ENCODE data around the gene BCL11A. TPM values are rescaled to one million over a fixed set of nuclear protein-coding genes. Genes with fewer than 3 reads are reported as not detected.

The BCL11A gene
- total RNA-seq, 3 donors from 2014 or later (not counting 1 experiment from before 2014, with no cell fraction given): 2.6 to 3.5 (median 3.0) TPM

DNA sequence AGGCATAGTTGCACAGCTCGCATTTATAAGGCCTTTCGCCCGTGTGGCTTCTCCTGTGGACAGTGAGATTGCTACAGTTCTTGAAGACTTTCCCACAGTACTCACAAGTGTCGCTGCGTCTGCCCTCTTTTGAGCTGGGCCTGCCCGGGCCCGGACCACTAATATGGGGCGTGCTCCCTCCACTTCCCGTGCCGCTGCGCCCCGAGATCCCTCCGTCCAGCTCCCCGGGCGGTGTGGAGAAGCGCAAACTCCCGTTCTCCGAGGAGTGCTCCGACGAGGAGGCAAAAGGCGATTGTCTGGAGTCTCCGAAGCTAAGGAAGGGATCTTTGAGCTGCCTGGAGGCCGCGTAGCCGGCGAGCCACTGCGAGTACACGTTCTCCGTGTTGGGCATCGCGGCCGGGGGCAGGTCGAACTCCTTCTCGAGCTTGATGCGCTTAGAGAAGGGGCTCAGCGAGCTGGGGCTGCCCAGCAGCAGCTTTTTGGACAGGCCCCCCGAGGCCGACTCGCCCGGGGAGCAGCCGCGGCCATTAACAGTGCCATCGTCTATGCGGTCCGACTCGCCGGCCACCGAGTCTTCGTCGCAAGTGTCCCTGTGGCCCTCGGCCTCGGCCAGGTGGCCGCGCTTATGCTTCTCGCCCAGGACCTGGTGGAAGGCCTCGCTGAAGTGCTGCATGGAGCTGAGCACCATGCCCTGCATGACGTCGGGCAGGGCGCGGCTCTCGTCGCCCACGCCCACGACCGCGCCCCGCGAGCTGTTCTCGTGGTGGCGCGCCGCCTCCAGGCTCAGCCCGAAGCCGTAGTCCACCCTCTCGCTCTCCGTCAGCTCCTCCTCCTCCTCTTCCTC, 92.7 kb downstream of the BCL11A start:
- no peak for TF ChIP-seq CTCF (IDR thresholded peaks at IDR 0.05)
- H3K9me3 Mint-ChIP-seq: no peaks in the 10 kb centered on the region
- no peak overlapping the region for H3K4me3 Mint-ChIP-seq
- Histone ChIP-seq H3K4me3 (ENCODE audit: low read length) (no peak overlapping the region), H3K27me3 (ENCODE audit: control insufficient read depth, insufficient read depth, low read length) (no peaks in the 10 kb centered on the region), H3K36me3 (ENCODE audit: control insufficient read depth, insufficient read depth, low read length) (no peaks in the 10 kb centered on the region), H3K27ac (ENCODE audit: low read length) (no peak overlapping the region), H3K9me3 (ENCODE audit: control insufficient read depth, insufficient read depth, low read length) (no peaks in the 10 kb centered on the region), H3K4me1 (ENCODE audit: control insufficient read depth, insufficient read depth, low read length) (no peaks in the 10 kb centered on the region)
- DNase-seq (no peak), ATAC-seq (no peak)
- intact Hi-C loops (cut with micrococcal nuclease): no loop called here
- H3K36me3 Mint-ChIP-seq: no peaks in the 10 kb centered on the region
- peaks cover 4 to 5% of the 10 kb centered on the region in 2 donors for H3K27me3 Mint-ChIP-seq (ENCODE audit: low read depth in 2 of 2)
- H3K4me1 Mint-ChIP-seq: no peaks in the 10 kb centered on the region
- no peak overlapping the region for H3K27ac Mint-ChIP-seq
- WGBS (ENCODE audit: insufficient coverage): 96% methylated on average over 76 of the region's 76 CpGs

- intact Hi-C loops (cut with micrococcal nuclease): no loop called here
- WGBS (ENCODE audit: insufficient coverage): 84% methylated on average over 2 of the region's 5 CpGs
- H3K4me1 Mint-ChIP-seq: no peaks in the 10 kb centered on the region
- H3K9me3 ChIP-seq (ENCODE audit: control insufficient read depth, insufficient read depth, low read length): no peaks in the 10 kb centered on the region
- no peak overlapping the region for H3K4me3 Mint-ChIP-seq
- no peaks in the 10 kb centered on the region for H3K4me1 ChIP-seq (ENCODE audit: control insufficient read depth, insufficient read depth, low read length)
- H3K36me3 Mint-ChIP-seq: no peaks in the 10 kb centered on the region
- no peak for ATAC-seq
- no peak overlapping the region for H3K27ac ChIP-seq (ENCODE audit: low read length)
- no peaks in the 10 kb centered on the region for H3K27me3 ChIP-seq (ENCODE audit: control insufficient read depth, insufficient read depth, low read length)
- peaks cover 4 to 6% of the 10 kb centered on the region in 2 donors for H3K27me3 Mint-ChIP-seq (ENCODE audit: low read depth in 2 of 2)
- H3K9me3 Mint-ChIP-seq: no peaks in the 10 kb centered on the region
- DNase-seq: no peak
- H3K27ac Mint-ChIP-seq: no peak overlapping the region
- TF ChIP-seq CTCF (IDR thresholded peaks at IDR 0.05): no peak
- H3K36me3 ChIP-seq (ENCODE audit: control insufficient read depth, insufficient read depth, low read length): no peaks in the 10 kb centered on the region
- H3K4me3 ChIP-seq (ENCODE audit: low read length): no peak overlapping the region
Observed at GRCh38 chr2:60459851-60460250, 93.6 kb downstream of the BCL11A start.

GRCh38 chr2:60456115-60456770, 97.2 kb downstream of the BCL11A start:
- WGBS (ENCODE audit: insufficient coverage): 83% methylated on average over 6 of the region's 6 CpGs
- Mint-ChIP-seq H3K9me3 (no peaks in the 10 kb centered on the region), H3K4me1 (no peaks in the 10 kb centered on the region), H3K36me3 (no peaks in the 10 kb centered on the region), H3K27ac (no peak overlapping the region), H3K27me3 (ENCODE audit: low read depth in 2 of 2) (peaks cover 4 to 6% of the 10 kb centered on the region in 2 donors), H3K4me3 (no peak overlapping the region)
- Histone ChIP-seq H3K27ac (ENCODE audit: low read length) (no peak overlapping the region), H3K9me3 (ENCODE audit: control insufficient read depth, insufficient read depth, low read length) (no peaks in the 10 kb centered on the region), H3K4me3 (ENCODE audit: low read length) (no peak overlapping the region), H3K27me3 (ENCODE audit: control insufficient read depth, insufficient read depth, low read length) (no peaks in the 10 kb centered on the region), H3K4me1 (ENCODE audit: control insufficient read depth, insufficient read depth, low read length) (no peaks in the 10 kb centered on the region), H3K36me3 (ENCODE audit: control insufficient read depth, insufficient read depth, low read length) (no peaks in the 10 kb centered on the region)
- no peak for ATAC-seq
- no peak for TF ChIP-seq CTCF (IDR thresholded peaks at IDR 0.05)
- DNase-seq: no peak
- intact Hi-C loops (cut with micrococcal nuclease): no loop called here
